K562 (cell line): ENCODE measurements around the gene UBE2E1.

Experiments used
- CEBPB ChIP-seq: fragments of 450-650 bp; IDR thresholded peaks from 2 replicates; pipeline ENCODE4 v1.6.1; 2016; ENCODE audit warnings: missing genetic modification characterization, missing compliant biosample characterization
- CTCF ChIP-seq, 3 experiments: IDR thresholded peaks in 2 of 3; conservative IDR thresholded peaks in 1 of 3; 2 replicates each; pipeline ENCODE4 v1.5.1; 2011 to 2012; ENCODE audit warnings: low read length in 3 of 3, mild to moderate bottlenecking in 3 of 3, control low read depth in 2 of 3, improper control_type of control experiment in 1 of 3, inconsistent platforms in 1 of 3, low read depth in 1 of 3, mixed read lengths in 1 of 3, moderate library complexity in 1 of 3; ENCODE audit not compliant: insufficient read depth in 2 of 3
- E2F4 ChIP-seq: sonication (generic); formaldehyde crosslinking; IDR thresholded peaks from 2 replicates; pipeline ENCODE4 v1.8.0; 2022; ENCODE audit warnings: mild to moderate bottlenecking, low read depth, missing genetic modification reagents
- EP300 ChIP-seq: IDR thresholded peaks from 2 replicates; pipeline ENCODE4 v1.6.1; 2012; ENCODE audit warnings: low read length, improper control_type of control experiment
- EZH2 ChIP-seq: IDR thresholded peaks from 2 replicates; pipeline ENCODE4 v1.6.1; 2012; ENCODE audit warnings: low read depth, mild to moderate bottlenecking, inconsistent platforms, low read length, borderline replicate concordance
- FOXA3 ChIP-seq, 2 experiments: fragments of 450-650 bp in 1 of 2; sonication (generic) in 1 of 2; formaldehyde crosslinking; IDR thresholded peaks in 1 of 2; conservative IDR thresholded peaks in 1 of 2; 2 replicates each; pipeline versions ENCODE4 v1.4.0 to v1.8.0; 2020 to 2022; ENCODE audit warnings: mild to moderate bottlenecking in 2 of 2, missing genetic modification reagents in 1 of 2
- GABPB2 ChIP-seq: fragments of 250-450 bp; sonication (Bioruptor Pico); conservative IDR thresholded peaks from 2 replicates; pipeline ENCODE4 v1.5.1; 2021; ENCODE audit warnings: mild to moderate bottlenecking
- MAX ChIP-seq: sonication (generic); formaldehyde crosslinking; IDR thresholded peaks from 2 replicates; pipeline ENCODE4 v1.9.0; 2022; ENCODE audit warnings: mild to moderate bottlenecking, missing genetic modification reagents
- MEIS2 ChIP-seq: fragments of 450-650 bp; IDR thresholded peaks from 2 replicates; pipeline ENCODE4 v1.6.1; 2014; ENCODE audit warnings: mild to moderate bottlenecking; ENCODE audit not compliant: partially characterized antibody
- REST ChIP-seq, 2 experiments: fragments of 450-650 bp; formaldehyde crosslinking in 1 of 2; IDR thresholded peaks; 2 replicates each; pipeline versions ENCODE4 v1.4.0 to v1.6.1; 2014 to 2020; ENCODE audit warnings: mild to moderate bottlenecking in 2 of 2, borderline replicate concordance in 1 of 2, low read depth in 1 of 2
- SP1 ChIP-seq: sonication (generic); formaldehyde crosslinking; IDR thresholded peaks from 2 replicates; pipeline ENCODE4 v1.8.1; 2022; ENCODE audit warnings: mild to moderate bottlenecking, missing genetic modification reagents
- TCF7 ChIP-seq: sonication (generic); IDR thresholded peaks from 2 replicates; pipeline ENCODE4 v1.6.1; 2016; ENCODE audit warnings: antibody characterized with exemption, borderline replicate concordance
- YBX1 ChIP-seq: fragments of 450-650 bp; IDR thresholded peaks from 2 replicates; pipeline ENCODE4 v1.7.1; 2016; ENCODE audit warnings: mild to moderate bottlenecking
- ZZZ3 ChIP-seq: fragments of 450-650 bp; IDR thresholded peaks from 2 replicates; pipeline ENCODE4 v1.6.1; 2016; ENCODE audit warnings: antibody characterized with exemption, mild to moderate bottlenecking, moderate library complexity

- no peak for TF ChIP-seq TCF7
- no peak for TF ChIP-seq FOXA3 (CRISPR knock-in tag; conservative IDR thresholded peaks at IDR 0.05 in 1 of 2, IDR thresholded peaks at IDR 0.05 in 1 of 2)
- TF ChIP-seq EP300 = no peak
- no peak for TF ChIP-seq GABPB2
- TF ChIP-seq E2F4 (CRISPR knock-in tag) = no peak
- TF ChIP-seq SP1 (CRISPR knock-in tag) = no peak
- no peak for TF ChIP-seq ZZZ3
- no peak for TF ChIP-seq YBX1
- TF ChIP-seq MEIS2 = no peak
- TF ChIP-seq EZH2 = no peak
- TF ChIP-seq REST (IDR thresholded peaks at IDR 0.05; ENCODE audit: borderline replicate concordance) = no peak
- TF ChIP-seq REST (CRISPR knock-in tag; IDR thresholded peaks at IDR 0.05; ENCODE audit: low read depth) = no peak
- TF ChIP-seq CTCF (IDR thresholded peaks at IDR 0.05 in 2 of 3, conservative IDR thresholded peaks at IDR 0.05 in 1 of 3; ENCODE audit: insufficient read depth in 2 of 3, low read depth in 1 of 3, low read length in 3 of 3) = no peak
- no peak for TF ChIP-seq MAX (CRISPR knock-in tag)
- no peak for TF ChIP-seq CEBPB
Measured at GRCh38 chr3:23879485-23879884, 73.7 kb downstream of the UBE2E1 start.
